OCI-LY3 (cell line): Measurements from ENCODE around the gene VSTM5.

Experiments
- H2AFZ ChIP-seq: fragments of 200-600, 300-600 bp; shearing (Covaris generic); 2 replicates; pipeline ENCODE4 v1.6.0; 2014; ENCODE audit warnings: antibody characterized with exemption, low read depth, low read length
- H3K27ac ChIP-seq: fragments of 200-600, 300-600 bp; sonication (generic); 2 replicates; pipeline ENCODE4 v1.5.1; 2014; ENCODE audit warnings: mild to moderate bottlenecking, low read length, moderate library complexity, mixed read lengths
- H3K27me3 ChIP-seq: fragments of 200-600, 300-600 bp; sonication (generic); 2 replicates; pipeline ENCODE4 v1.6.1; 2014; ENCODE audit warnings: low read depth, low read length, mixed read lengths
- H3K36me3 ChIP-seq: fragments of 200-600, 300-600 bp; sonication (generic); replicated peaks from 2 replicates; pipeline ENCODE3; 2014; ENCODE audit warnings: low read depth, low read length, mixed read lengths
- H3K4me1 ChIP-seq: fragments of 300-600, 200-600 bp; sonication (generic); 2 replicates; pipeline ENCODE4 v1.6.1; 2014; ENCODE audit warnings: low read length, mixed read lengths
- H3K4me2 ChIP-seq: fragments of 200-600, 300-600 bp; sonication (generic); 2 replicates; pipeline ENCODE4 v1.6.1; 2014; ENCODE audit warnings: low read length, mixed read lengths
- H3K4me3 ChIP-seq: fragments of 300-600, 200-600 bp; sonication (generic); 2 replicates; pipeline ENCODE4 v1.5.1; 2014; ENCODE audit warnings: antibody characterized with exemption, mild to moderate bottlenecking, low read length, moderate library complexity
- H3K79me2 ChIP-seq: fragments of 300-600, 200-600 bp; shearing (Covaris generic); 2 replicates; pipeline ENCODE4 v1.6.1; 2014; ENCODE audit warnings: mild to moderate bottlenecking, low read length, mixed read lengths
- H3K9ac ChIP-seq: fragments of 300-600, 200-600 bp; shearing (Covaris generic); 2 replicates; pipeline ENCODE4 v1.6.0; 2014; ENCODE audit warnings: mild to moderate bottlenecking, low read length, moderate library complexity
- H3K9me3 ChIP-seq: fragments of 200-600, 300-600 bp; shearing (Covaris generic); 2 replicates; pipeline ENCODE4 v1.6.1; 2014; ENCODE audit warnings: low read length, mixed read lengths; ENCODE audit not compliant: insufficient read depth
- H4K20me1 ChIP-seq: fragments of 200-600, 300-600 bp; sonication (generic); 2 replicates; pipeline ENCODE4 v1.6.1; 2016; ENCODE audit warnings: low read length, mixed read lengths; ENCODE audit not compliant: insufficient read depth
- EZH2phosphoT487 ChIP-seq: fragments of 200-600 bp; shearing (Covaris generic); IDR thresholded peaks from 2 replicates; pipeline ENCODE4 v1.6.1; 2018; ENCODE audit warnings: antibody characterized with exemption, mixed run types, low read depth
- TF ChIP-seq, protein P1 (sequence below): fragments of 200-600, 300-600 bp; sonication (generic); IDR thresholded peaks from 2 replicates; pipeline ENCODE4 v1.5.1; 2014; ENCODE audit warnings: antibody characterized with exemption, low read length, low read depth

Gene VSTM5

DNA sequence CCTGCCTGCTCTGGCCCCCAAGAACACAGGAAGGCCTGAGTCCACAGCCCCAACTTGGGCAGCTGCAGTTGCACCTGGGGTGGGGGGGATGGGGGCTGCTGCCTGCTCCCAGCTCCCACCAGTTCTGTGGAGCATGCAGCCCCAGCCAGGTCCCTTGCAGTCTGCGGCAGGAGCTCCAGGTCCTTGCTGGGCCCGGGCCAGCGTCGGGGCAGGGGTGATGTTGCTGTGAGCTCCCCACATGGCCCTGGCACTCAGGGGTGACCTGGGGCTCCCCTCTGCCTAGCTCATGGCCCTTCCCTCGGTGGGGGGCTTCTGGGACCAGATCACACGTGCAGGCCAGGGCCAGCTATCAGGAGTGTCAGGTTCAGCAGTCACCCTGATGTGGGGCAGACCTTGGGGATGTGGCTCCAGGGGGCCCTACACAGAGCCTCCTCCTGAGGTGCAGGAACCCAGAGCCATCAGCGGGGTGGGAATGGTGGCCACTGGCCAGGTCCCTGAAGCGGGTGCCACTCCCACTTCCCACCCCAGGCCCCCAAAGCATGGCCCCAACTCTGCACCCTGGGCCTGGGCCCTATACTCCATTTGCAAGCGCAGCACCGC lies 76.7 kb downstream of the VSTM5 start:
- H3K36me3 ChIP-seq, result peaks cover 7% of the 10 kb centered on the region

DNA sequence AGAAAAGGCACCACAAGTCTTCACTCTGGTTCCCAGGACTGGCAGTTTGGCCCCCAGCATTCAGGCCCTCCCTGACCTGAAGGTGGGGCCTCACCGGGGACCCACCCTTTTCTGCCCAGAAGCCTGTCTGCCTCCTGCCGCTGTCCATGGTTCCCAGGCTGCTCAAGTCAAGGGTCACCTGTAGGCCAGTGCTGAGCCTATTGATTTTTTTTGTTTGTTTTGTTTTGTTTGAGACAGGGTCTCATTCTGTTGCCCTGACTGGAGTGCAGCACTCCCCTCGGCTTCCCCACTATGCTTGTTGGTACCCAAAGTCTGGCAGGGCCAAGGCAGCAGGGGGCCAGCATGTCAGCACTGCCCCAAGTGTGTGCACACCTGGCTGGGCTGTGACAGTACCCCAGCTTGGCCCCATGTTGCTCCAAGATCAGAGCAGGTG lies 77.4 kb downstream of the VSTM5 start:
- Histone ChIP-seq H3K4me2 (no peak overlapping the region), H3K9me3 (no peaks in the 10 kb centered on the region), H3K4me3 (no peak overlapping the region), H3K4me1 (no peaks in the 10 kb centered on the region), H3K27ac (no peak overlapping the region), H4K20me1 (no peaks in the 10 kb centered on the region), H3K36me3 (peaks cover 7% of the 10 kb centered on the region), H2AFZ (no peak overlapping the region), H3K27me3 (no peaks in the 10 kb centered on the region), H3K9ac (no peak overlapping the region), H3K79me2 (no peaks in the 10 kb centered on the region)
- TF ChIP-seq, protein P1, sequence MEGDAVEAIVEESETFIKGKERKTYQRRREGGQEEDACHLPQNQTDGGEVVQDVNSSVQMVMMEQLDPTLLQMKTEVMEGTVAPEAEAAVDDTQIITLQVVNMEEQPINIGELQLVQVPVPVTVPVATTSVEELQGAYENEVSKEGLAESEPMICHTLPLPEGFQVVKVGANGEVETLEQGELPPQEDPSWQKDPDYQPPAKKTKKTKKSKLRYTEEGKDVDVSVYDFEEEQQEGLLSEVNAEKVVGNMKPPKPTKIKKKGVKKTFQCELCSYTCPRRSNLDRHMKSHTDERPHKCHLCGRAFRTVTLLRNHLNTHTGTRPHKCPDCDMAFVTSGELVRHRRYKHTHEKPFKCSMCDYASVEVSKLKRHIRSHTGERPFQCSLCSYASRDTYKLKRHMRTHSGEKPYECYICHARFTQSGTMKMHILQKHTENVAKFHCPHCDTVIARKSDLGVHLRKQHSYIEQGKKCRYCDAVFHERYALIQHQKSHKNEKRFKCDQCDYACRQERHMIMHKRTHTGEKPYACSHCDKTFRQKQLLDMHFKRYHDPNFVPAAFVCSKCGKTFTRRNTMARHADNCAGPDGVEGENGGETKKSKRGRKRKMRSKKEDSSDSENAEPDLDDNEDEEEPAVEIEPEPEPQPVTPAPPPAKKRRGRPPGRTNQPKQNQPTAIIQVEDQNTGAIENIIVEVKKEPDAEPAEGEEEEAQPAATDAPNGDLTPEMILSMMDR, result no peak
- TF ChIP-seq EZH2phosphoT487, result no peak

More for the DNA sequence above, 76.7 kb downstream of the VSTM5 start:
- H2AFZ ChIP-seq, result no peak overlapping the region
- H3K4me3 ChIP-seq, result no peak overlapping the region
- H4K20me1 ChIP-seq, result no peaks in the 10 kb centered on the region
- H3K4me2 ChIP-seq, result no peak overlapping the region
- H3K4me1 ChIP-seq, result no peaks in the 10 kb centered on the region
- no peak overlapping the region for H3K9ac ChIP-seq
- no peaks in the 10 kb centered on the region for H3K9me3 ChIP-seq
- TF ChIP-seq EZH2phosphoT487, result no peak
- TF ChIP-seq, protein P1, result no peak
- H3K27ac ChIP-seq, result no peak overlapping the region
- H3K27me3 ChIP-seq, result no peaks in the 10 kb centered on the region
- H3K79me2 ChIP-seq, result no peaks in the 10 kb centered on the region

DNA sequence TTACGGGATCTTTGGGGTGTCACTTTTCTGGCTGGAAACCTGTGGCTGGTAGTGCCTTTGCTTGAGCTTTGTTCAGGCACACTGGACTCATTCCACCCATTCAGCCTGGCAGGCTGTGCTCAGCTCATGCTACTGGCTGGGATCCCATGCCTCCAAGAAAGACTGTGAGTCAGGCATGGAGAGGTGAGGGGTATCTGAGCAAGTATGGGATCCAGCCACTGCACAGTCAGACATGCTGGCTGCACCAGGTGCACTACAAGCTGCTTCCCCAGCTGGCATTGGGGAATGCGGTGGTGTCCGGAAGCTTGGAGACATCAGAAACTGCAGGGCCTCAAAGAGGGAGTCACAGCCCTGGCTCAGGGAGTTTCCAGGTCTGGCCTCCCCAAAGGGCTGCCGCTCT lies 78.3 kb downstream of the VSTM5 start:
- Histone ChIP-seq H3K9me3 (peaks cover under 1% of the 10 kb centered on the region; the same call in 1 of the 2 replicates), H3K36me3 (peaks cover 9% of the 10 kb centered on the region), H3K27ac (no peak overlapping the region), H4K20me1 (no peaks in the 10 kb centered on the region), H3K4me3 (no peak overlapping the region), H3K9ac (no peak overlapping the region), H2AFZ (no peak overlapping the region), H3K4me2 (no peak overlapping the region), H3K27me3 (no peaks in the 10 kb centered on the region), H3K79me2 (no peaks in the 10 kb centered on the region), H3K4me1 (no peaks in the 10 kb centered on the region)
- TF ChIP-seq, protein P1, result no peak
- no peak for TF ChIP-seq EZH2phosphoT487

DNA sequence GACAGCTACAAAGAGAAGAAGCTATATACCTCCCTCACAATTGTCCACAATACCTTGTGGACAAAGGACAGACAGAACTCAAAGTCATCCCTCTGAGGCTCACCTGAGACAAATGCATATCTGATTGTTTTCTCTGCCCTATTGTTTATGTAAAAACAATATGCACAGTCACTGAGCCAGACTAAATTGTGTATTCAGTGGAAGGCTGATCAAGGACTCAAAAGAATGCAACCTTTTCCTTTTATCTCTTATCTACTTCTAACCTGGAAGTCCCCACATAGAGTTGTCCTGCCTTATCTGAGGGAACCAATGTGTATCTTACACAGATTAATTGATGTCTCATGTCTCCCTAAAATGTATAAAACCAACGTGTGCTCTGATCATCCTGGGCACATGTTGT lies 80.3 kb downstream of the VSTM5 start:
- no peak for TF ChIP-seq EZH2phosphoT487
- TF ChIP-seq, protein P1, result no peak
- Histone ChIP-seq H3K27me3 (no peaks in the 10 kb centered on the region), H3K36me3 (peaks cover 18% of the 10 kb centered on the region), H3K4me1 (no peaks in the 10 kb centered on the region), H3K4me2 (no peak overlapping the region), H3K9ac (no peak overlapping the region), H3K4me3 (no peak overlapping the region), H2AFZ (no peak overlapping the region), H3K9me3 (peaks cover 7% of the 10 kb centered on the region; the same call in 1 of the 2 replicates), H3K79me2 (no peaks in the 10 kb centered on the region), H3K27ac (no peak overlapping the region), H4K20me1 (no peaks in the 10 kb centered on the region)
